ENCODE data around the gene CGN.

Gene CGN

GRCh38 chr1:151492120-151492519 lies 19.1 kb upstream of the CGN start:
- no peak overlapping the region for H3K4me3 Mint-ChIP-seq
- H3K4me1 Mint-ChIP-seq (ENCODE audit: low read depth), result peaks cover 8% of the 10 kb centered on the region
- H3K27ac Mint-ChIP-seq, result no peak overlapping the region
- no peaks in the 10 kb centered on the region for H3K36me3 Mint-ChIP-seq
- no peaks in the 10 kb centered on the region for H3K27me3 Mint-ChIP-seq
- no peaks in the 10 kb centered on the region for H3K9me3 Mint-ChIP-seq (ENCODE audit: low read depth)

DNA sequence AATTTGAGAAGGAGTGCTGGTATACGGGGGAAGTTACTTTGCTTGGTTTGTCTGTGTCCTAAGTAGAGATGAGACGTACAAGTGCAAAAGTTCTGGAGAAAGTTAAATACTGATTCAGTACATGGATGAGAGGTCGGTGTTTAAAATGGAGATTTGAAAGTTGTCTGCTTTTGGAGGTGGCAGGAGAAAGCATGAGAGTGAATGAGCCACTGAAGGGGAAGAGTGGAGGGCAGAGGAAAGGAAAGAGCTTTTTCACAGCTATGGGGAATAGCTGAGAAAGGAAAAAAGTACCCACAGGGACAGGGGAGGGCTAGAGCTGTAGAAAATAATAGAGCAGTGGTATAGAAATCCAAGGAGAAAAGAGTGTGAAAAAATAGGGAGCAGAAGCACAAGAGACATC lies 18.1 kb upstream of the CGN start:
- no peak overlapping the region for H3K27ac Mint-ChIP-seq

DNA sequence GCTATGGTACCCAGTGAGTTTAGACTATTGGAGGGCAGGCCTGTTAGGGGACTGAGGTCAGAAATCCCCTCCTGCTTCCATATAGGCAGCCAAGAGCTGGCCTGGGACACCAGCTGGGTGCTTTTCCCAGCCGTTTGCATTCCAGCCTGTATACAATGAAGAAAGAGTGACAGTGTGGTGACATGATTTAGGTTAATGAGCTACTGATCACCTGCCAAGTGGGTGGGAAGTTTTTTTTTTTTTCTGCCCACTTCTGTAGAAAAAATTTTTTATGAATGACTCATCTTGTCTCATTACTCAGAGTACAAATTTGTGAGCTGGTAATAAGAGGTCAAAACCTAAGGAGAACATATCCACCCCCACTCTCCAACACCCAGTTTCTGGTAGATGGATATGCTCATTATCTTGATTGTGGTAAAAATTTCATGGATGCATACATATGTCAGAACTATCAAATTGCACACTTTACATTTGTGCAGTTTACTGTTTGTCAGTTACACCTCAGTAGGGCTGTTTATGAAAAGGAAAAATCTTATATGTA lies 16.4 kb upstream of the CGN start:
- no peak overlapping the region for H3K27ac Mint-ChIP-seq
- H3K4me1 Mint-ChIP-seq (ENCODE audit: low read depth), result peaks cover 8% of the 10 kb centered on the region
- no peaks in the 10 kb centered on the region for H3K36me3 Mint-ChIP-seq
- no peaks in the 10 kb centered on the region for H3K27me3 Mint-ChIP-seq
- H3K4me3 Mint-ChIP-seq, result no peak overlapping the region
- no peaks in the 10 kb centered on the region for H3K9me3 Mint-ChIP-seq (ENCODE audit: low read depth)

More for the DNA sequence above, 18.1 kb upstream of the CGN start:
- H3K27me3 Mint-ChIP-seq, result no peaks in the 10 kb centered on the region
- H3K4me3 Mint-ChIP-seq, result no peak overlapping the region
- H3K9me3 Mint-ChIP-seq (ENCODE audit: low read depth), result no peaks in the 10 kb centered on the region
- no peaks in the 10 kb centered on the region for H3K36me3 Mint-ChIP-seq
- H3K4me1 Mint-ChIP-seq (ENCODE audit: low read depth), result peaks cover 8% of the 10 kb centered on the region

- H3K4me1 Mint-ChIP-seq (ENCODE audit: low read depth), result peaks cover 8% of the 10 kb centered on the region
- no peak overlapping the region for H3K4me3 Mint-ChIP-seq
- no peaks in the 10 kb centered on the region for H3K36me3 Mint-ChIP-seq
- no peak overlapping the region for H3K27ac Mint-ChIP-seq
- no peaks in the 10 kb centered on the region for H3K27me3 Mint-ChIP-seq
- H3K9me3 Mint-ChIP-seq (ENCODE audit: low read depth), result no peaks in the 10 kb centered on the region
These were observed 15.9 kb upstream of the CGN start for GRCh38 chr1:151495316-151495715.

DNA sequence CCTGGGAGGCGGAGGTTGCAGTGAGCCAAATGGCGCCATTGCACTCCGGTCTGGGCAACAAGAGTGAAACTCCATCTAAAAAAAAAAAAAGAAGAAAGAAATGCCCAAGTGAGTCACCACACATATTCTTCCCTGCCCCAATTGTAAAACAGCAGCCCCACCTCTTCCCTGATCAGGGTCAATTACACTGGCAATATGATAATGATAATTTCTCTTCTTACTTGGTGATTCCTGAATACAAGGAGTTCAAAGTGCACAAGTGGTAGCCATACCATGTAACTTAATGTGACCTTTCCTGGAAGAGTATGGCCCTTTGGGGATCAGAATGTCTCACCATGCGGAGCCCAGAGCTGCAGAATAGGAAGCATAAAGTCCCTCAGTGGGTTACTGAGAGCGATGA lies 11.8 kb upstream of the CGN start:
- no peaks in the 10 kb centered on the region for H3K36me3 Mint-ChIP-seq
- H3K4me1 Mint-ChIP-seq (ENCODE audit: low read depth), result peaks cover 8% of the 10 kb centered on the region
- no peaks in the 10 kb centered on the region for H3K27me3 Mint-ChIP-seq
- H3K9me3 Mint-ChIP-seq (ENCODE audit: low read depth), result no peaks in the 10 kb centered on the region
- H3K4me3 Mint-ChIP-seq, result no peak overlapping the region
- no peak overlapping the region for H3K27ac Mint-ChIP-seq

DNA sequence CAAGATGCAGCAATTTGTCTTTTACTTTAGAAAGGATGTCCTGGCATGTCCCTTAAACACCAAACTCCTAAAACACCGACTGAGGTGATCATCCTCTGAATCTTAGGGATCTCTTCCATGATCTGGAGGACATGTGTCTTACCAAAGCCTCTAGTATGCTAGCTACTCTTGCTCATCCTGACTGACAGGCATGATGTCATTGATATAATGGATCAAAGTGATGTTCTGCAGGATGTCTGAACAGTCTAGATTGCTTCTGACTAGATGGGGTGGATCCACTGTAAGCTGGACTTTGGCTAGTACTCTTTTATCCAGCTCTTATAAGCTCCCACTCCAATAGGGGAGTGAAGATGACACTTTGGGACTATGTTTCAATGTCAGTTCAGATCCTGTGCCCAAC lies 11.3 kb upstream of the CGN start:
- no peaks in the 10 kb centered on the region for H3K36me3 Mint-ChIP-seq

GRCh38 chr1:151501474-151501873 lies 9.7 kb upstream of the CGN start:
- Mint-ChIP-seq H3K36me3 (no peaks in the 10 kb centered on the region), H3K27me3 (no peaks in the 10 kb centered on the region), H3K4me1 (ENCODE audit: low read depth) (no peaks in the 10 kb centered on the region), H3K4me3 (no peak overlapping the region), H3K27ac (no peak overlapping the region), H3K9me3 (ENCODE audit: low read depth) (no peaks in the 10 kb centered on the region)

More for the DNA sequence above, 11.3 kb upstream of the CGN start:
- no peaks in the 10 kb centered on the region for H3K27me3 Mint-ChIP-seq
- H3K4me1 Mint-ChIP-seq (ENCODE audit: low read depth), result peaks cover 3% of the 10 kb centered on the region
- no peaks in the 10 kb centered on the region for H3K9me3 Mint-ChIP-seq (ENCODE audit: low read depth)
- H3K27ac Mint-ChIP-seq, result no peak overlapping the region
- H3K4me3 Mint-ChIP-seq, result no peak overlapping the region

DNA sequence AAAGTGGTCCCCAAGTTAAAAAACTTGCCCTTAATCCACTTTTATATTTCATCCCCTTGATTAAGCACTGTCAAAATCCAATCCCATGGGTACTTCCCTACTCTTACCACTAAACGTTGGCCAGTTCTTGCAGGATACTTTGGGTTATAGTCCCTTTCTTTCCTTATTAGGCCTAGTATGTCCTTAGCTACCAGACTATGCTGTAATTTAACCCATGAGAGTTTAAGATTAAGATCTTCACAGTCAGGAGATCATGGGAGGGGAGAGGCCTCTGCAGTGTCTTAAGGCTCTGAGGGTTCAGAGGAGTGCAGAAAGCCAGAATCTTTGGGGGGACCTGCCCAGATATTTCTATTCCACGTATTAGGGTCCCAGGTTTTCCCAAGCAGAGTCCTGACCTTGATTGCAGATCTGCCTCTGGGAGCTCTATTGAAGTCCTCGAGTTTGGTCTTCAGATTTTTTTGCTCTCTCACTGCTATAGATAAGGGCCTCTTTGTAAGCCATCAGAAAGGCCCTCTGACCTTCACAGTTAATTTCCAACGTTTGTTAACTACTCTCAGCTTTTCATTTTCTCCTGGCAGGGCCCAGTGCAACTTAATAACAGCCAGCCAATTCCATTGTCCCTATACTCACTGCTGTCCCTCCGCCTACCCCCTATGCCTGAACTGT lies 9.0 kb upstream of the CGN start:
- no peaks in the 10 kb centered on the region for H3K27me3 Mint-ChIP-seq
- no peaks in the 10 kb centered on the region for H3K9me3 Mint-ChIP-seq (ENCODE audit: low read depth)
- no peak overlapping the region for H3K4me3 Mint-ChIP-seq
- no peaks in the 10 kb centered on the region for H3K36me3 Mint-ChIP-seq
- H3K4me1 Mint-ChIP-seq (ENCODE audit: low read depth), result no peaks in the 10 kb centered on the region
- H3K27ac Mint-ChIP-seq, result no peak overlapping the region

- no peaks in the 10 kb centered on the region for H3K4me1 Mint-ChIP-seq (ENCODE audit: low read depth)
- H3K4me3 Mint-ChIP-seq, result no peak overlapping the region
These were observed 8.1 kb upstream of the CGN start for GRCh38 chr1:151502859-151503780.

GRCh38 chr1:151504252-151504651 lies 6.9 kb upstream of the CGN start:
- Mint-ChIP-seq H3K27me3 (no peaks in the 10 kb centered on the region), H3K4me1 (ENCODE audit: low read depth) (no peaks in the 10 kb centered on the region), H3K4me3 (no peak overlapping the region), H3K36me3 (no peaks in the 10 kb centered on the region), H3K9me3 (ENCODE audit: low read depth) (no peaks in the 10 kb centered on the region), H3K27ac (no peak overlapping the region)

More at GRCh38 chr1:151502859-151503780, 8.1 kb upstream of the CGN start:
- H3K36me3 Mint-ChIP-seq, result no peaks in the 10 kb centered on the region
- H3K27ac Mint-ChIP-seq, result no peak overlapping the region
- no peaks in the 10 kb centered on the region for H3K9me3 Mint-ChIP-seq (ENCODE audit: low read depth)
- no peaks in the 10 kb centered on the region for H3K27me3 Mint-ChIP-seq

DNA sequence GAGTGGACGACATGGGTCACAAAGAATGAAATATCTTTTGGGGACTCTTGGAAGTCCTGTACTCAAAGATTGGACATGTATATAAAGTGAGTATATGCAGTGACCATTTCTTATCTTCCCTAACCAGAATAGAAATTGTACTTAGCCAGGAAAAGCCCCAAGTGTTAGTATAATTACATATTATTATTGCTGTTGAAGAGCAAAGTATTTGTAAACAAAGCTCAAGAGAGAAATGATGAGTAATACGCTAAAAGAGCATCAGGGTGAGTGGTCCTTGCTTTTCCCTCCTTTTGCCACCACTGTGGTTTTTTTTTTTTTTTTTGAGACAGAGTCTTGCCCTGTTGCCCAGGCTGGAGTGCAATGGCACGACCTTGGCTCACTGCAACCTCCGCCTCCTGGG lies 6.4 kb upstream of the CGN start:
- H3K4me3 Mint-ChIP-seq, result no peak overlapping the region
- no peaks in the 10 kb centered on the region for H3K36me3 Mint-ChIP-seq
- no peaks in the 10 kb centered on the region for H3K9me3 Mint-ChIP-seq (ENCODE audit: low read depth)
- no peaks in the 10 kb centered on the region for H3K27me3 Mint-ChIP-seq
- H3K27ac Mint-ChIP-seq, result no peak overlapping the region
- H3K4me1 Mint-ChIP-seq (ENCODE audit: low read depth), result no peaks in the 10 kb centered on the region

- Mint-ChIP-seq H3K9me3 (ENCODE audit: low read depth) (no peaks in the 10 kb centered on the region), H3K4me1 (ENCODE audit: low read depth) (peaks cover 20% of the 10 kb centered on the region), H3K27ac (no peak overlapping the region), H3K4me3 (no peak overlapping the region), H3K36me3 (no peaks in the 10 kb centered on the region), H3K27me3 (no peaks in the 10 kb centered on the region)
These were observed 2.4 kb upstream of the CGN start for GRCh38 chr1:151508833-151509232.

GRCh38 chr1:151509350-151510019 lies 1.7 kb upstream of the CGN start:
- Mint-ChIP-seq H3K4me3 (no peak overlapping the region), H3K27me3 (no peaks in the 10 kb centered on the region), H3K36me3 (no peaks in the 10 kb centered on the region), H3K4me1 (ENCODE audit: low read depth) (peaks cover 24% of the 10 kb centered on the region), H3K27ac (no peak overlapping the region), H3K9me3 (ENCODE audit: low read depth) (no peaks in the 10 kb centered on the region)

DNA sequence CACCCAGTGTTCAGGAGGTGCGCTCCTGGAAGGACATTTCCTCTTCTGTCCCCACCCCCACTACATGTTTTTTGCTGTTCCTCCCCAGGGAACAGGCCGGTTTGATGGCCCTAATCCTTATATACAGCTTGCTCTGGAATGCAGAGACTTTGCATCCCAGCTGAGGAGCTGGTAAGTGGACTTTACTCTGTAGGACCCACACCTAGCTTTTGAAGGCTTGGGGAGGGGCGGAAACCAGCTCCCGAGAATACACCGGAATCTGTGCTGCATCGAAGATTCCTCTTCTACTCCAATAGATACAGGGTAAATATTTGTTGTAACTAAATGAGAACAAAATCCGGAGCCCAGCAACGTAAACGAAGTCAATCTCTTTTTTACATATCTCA lies 1.2 kb upstream of the CGN start:
- Mint-ChIP-seq H3K36me3 (no peaks in the 10 kb centered on the region), H3K27ac (no peak overlapping the region), H3K9me3 (ENCODE audit: low read depth) (no peaks in the 10 kb centered on the region), H3K4me3 (peak overlapping the region; percentile 93), H3K27me3 (no peaks in the 10 kb centered on the region), H3K4me1 (ENCODE audit: low read depth) (peaks cover 24% of the 10 kb centered on the region)

DNA sequence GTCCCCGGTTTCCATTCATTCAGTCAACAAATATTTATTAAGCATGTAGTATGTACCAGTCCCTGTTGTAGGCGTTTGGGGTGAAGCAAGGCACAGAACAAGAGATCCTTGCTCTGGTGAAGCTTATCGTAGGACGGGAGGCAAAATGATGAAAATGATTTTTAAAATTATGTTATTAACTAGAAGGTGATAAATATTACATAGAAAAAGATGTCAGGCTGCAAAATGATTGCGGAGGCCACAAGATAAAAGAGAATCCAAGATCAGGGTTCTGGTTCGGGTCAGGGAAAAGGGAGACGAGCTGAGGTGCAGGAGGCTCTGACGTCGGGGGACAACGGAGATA lies 602 bp upstream of the CGN start:
- Mint-ChIP-seq H3K27me3 (no peaks in the 10 kb centered on the region), H3K9me3 (ENCODE audit: low read depth) (no peaks in the 10 kb centered on the region), H3K36me3 (no peaks in the 10 kb centered on the region), H3K4me3 (peak overlapping the region; percentile 93), H3K27ac (peak overlapping the region; percentile 37), H3K4me1 (ENCODE audit: low read depth) (peaks cover 24% of the 10 kb centered on the region)

All from activated naive CD8-positive, alpha-beta T cell (primary cell).